PFSK-1 (cell line): ENCODE data around the gene SNRPA1.

Experiments
- FOXP2 ChIP-seq: optimal IDR thresholded peaks from 2 replicates; pipeline ENCODE3; 2011; ENCODE audit warnings: borderline replicate concordance, control low read depth, inconsistent platforms; ENCODE audit not compliant: insufficient read depth; ENCODE audit errors: extremely low read length, extremely low read depth
- POLR2AphosphoS5 ChIP-seq: IDR thresholded peaks from 2 replicates; pipeline ENCODE4 v1.6.1; 2012; ENCODE audit warnings: low read depth, mild to moderate bottlenecking, control low read depth, low read length, moderate library complexity
- SIN3A ChIP-seq: IDR thresholded peaks from 2 replicates; pipeline ENCODE4 v1.6.1; 2012; ENCODE audit warnings: mild to moderate bottlenecking, low read length, moderate library complexity, borderline replicate concordance; ENCODE audit not compliant: insufficient read depth
- TAF1 ChIP-seq: IDR thresholded peaks from 2 replicates; pipeline ENCODE4 v1.6.1; 2012; ENCODE audit warnings: low read length, control low read depth, borderline replicate concordance; ENCODE audit not compliant: insufficient read depth
- TF ChIP-seq, protein P1 (sequence below), 2 experiments: IDR thresholded peaks; 2 replicates each; pipeline versions ENCODE4 v1.6.1 to v1.8.0; 2011 to 2012; ENCODE audit warnings: low read depth in 2 of 2, low read length in 2 of 2, control low read depth in 1 of 2, inconsistent platforms in 1 of 2, mild to moderate bottlenecking in 1 of 2, moderate library complexity in 1 of 2; ENCODE audit not compliant: insufficient read depth in 1 of 2

The SNRPA1 gene

DNA sequence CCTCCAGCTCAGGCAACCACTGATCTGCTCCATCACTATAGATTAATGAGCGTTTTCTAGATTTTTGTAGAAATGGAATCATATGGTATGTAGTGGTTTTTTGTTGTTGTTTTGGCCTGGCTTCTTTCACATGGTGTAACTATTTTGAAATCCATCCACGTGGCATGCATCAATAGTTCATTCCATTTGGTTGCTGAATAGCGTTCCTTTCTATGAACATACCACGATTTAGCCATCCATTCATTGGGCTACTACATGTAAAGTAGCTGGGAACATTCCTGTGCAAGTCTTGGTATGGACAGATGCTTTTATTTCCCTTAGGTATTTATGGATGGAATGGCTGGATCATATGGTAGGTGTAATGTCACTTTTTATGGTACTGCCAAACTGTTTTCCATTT lies 32.5 kb downstream of the SNRPA1 start:
- TF ChIP-seq, protein P1, sequence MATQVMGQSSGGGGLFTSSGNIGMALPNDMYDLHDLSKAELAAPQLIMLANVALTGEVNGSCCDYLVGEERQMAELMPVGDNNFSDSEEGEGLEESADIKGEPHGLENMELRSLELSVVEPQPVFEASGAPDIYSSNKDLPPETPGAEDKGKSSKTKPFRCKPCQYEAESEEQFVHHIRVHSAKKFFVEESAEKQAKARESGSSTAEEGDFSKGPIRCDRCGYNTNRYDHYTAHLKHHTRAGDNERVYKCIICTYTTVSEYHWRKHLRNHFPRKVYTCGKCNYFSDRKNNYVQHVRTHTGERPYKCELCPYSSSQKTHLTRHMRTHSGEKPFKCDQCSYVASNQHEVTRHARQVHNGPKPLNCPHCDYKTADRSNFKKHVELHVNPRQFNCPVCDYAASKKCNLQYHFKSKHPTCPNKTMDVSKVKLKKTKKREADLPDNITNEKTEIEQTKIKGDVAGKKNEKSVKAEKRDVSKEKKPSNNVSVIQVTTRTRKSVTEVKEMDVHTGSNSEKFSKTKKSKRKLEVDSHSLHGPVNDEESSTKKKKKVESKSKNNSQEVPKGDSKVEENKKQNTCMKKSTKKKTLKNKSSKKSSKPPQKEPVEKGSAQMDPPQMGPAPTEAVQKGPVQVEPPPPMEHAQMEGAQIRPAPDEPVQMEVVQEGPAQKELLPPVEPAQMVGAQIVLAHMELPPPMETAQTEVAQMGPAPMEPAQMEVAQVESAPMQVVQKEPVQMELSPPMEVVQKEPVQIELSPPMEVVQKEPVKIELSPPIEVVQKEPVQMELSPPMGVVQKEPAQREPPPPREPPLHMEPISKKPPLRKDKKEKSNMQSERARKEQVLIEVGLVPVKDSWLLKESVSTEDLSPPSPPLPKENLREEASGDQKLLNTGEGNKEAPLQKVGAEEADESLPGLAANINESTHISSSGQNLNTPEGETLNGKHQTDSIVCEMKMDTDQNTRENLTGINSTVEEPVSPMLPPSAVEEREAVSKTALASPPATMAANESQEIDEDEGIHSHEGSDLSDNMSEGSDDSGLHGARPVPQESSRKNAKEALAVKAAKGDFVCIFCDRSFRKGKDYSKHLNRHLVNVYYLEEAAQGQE (IDR thresholded peaks at IDR 0.05; ENCODE audit: insufficient read depth in 1 of 2, low read depth in 2 of 2, low read length in 2 of 2): no peak
- TF ChIP-seq POLR2AphosphoS5 (no peak), FOXP2 (no peak), SIN3A (no peak), TAF1 (no peak)

GRCh38 chr15:101258238-101259144 lies 36.6 kb downstream of the SNRPA1 start:
- TF ChIP-seq, protein P1 (IDR thresholded peaks at IDR 0.05; ENCODE audit: insufficient read depth in 1 of 2, low read depth in 2 of 2, low read length in 2 of 2): no peak
- TF ChIP-seq TAF1: no peak
- TF ChIP-seq FOXP2: no peak

GRCh38 chr15:101256757-101257156 lies 38.3 kb downstream of the SNRPA1 start:
- TF ChIP-seq SIN3A: no peak
- TF ChIP-seq TAF1: no peak
- TF ChIP-seq POLR2AphosphoS5: no peak
- TF ChIP-seq FOXP2: no peak
- TF ChIP-seq, protein P1 (IDR thresholded peaks at IDR 0.05; ENCODE audit: insufficient read depth in 1 of 2, low read depth in 2 of 2, low read length in 2 of 2): no peak

GRCh38 chr15:101255615-101256241 lies 39.3 kb downstream of the SNRPA1 start:
- TF ChIP-seq TAF1 (no peak), FOXP2 (peak; percentile 56)

DNA sequence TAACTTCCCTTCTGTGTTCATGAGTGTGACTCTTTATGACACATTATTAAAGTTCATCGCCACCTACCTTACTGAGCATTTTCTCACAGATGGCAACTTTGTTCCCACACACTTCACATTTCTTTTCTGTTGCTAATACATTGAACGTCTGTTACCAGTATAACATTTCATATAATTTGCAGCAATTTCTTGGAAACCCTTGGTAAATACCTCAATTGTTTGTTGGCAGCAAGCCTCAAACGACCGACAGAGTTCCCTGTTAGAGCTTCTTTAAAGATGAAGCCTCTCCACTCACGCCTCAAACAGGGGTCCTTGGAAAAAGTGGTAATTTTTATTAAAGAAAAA lies 40.0 kb downstream of the SNRPA1 start:
- TF ChIP-seq FOXP2: no peak
- TF ChIP-seq, protein P1 (IDR thresholded peaks at IDR 0.05; ENCODE audit: insufficient read depth in 1 of 2, low read depth in 2 of 2, low read length in 2 of 2): no peak
- TF ChIP-seq SIN3A: no peak
- no peak for TF ChIP-seq POLR2AphosphoS5
- no peak for TF ChIP-seq TAF1
